Keratinocyte (primary cell): ENCODE measurements around the gene CEMP1.

Experiments
- CTCF ChIP-seq, 3 experiments: IDR thresholded peaks in 1 of 3; conservative IDR thresholded peaks in 1 of 3; optimal IDR thresholded peaks in 1 of 3; 2 replicates in 2 of 3; 3 replicates in 1 of 3; pipeline versions ENCODE3 to v1.5.1; 2011; ENCODE audit warnings: low read length in 3 of 3, mild to moderate bottlenecking in 3 of 3, moderate library complexity in 2 of 3, control low read depth in 1 of 3, inconsistent platforms in 1 of 3; ENCODE audit not compliant: insufficient read depth in 2 of 3; ENCODE audit errors: extremely low read depth in 1 of 3
- EZH2 ChIP-seq: IDR thresholded peaks from one replicate; pipeline ENCODE4 v1.6.1; 2012; ENCODE audit warnings: inconsistent platforms, mild to moderate bottlenecking, low read length, moderate library complexity

GRCh38 chr16:2482708-2483534 lies 48.3 kb downstream of the CEMP1 start:
- TF ChIP-seq CTCF (optimal IDR thresholded peaks at IDR 0.05 in 1 of 3, IDR thresholded peaks at IDR 0.05 in 1 of 3, conservative IDR thresholded peaks at IDR 0.05 in 1 of 3; ENCODE audit: extremely low read depth in 1 of 3, insufficient read depth in 2 of 3, low read length in 3 of 3) = no peak
- TF ChIP-seq EZH2 = no peak
